GM18909 (cell line): Measurements from ENCODE around the gene ZSCAN16.
A peak's percentile ranks its signal among the peaks of the same experiment; 100 is the strongest.
"Not testable (repeated sequence)": the region's sequence is repeated elsewhere in the genome, so short reads cannot be mapped to it uniquely, and the experiment has no call there.

Experiments
- ATAC-seq: cut with Tn5 transposase; IDR thresholded peaks from one replicate; pipeline ENCODE4 v1.9.1; 2021; ENCODE audit warnings: mild to moderate bottlenecking; ENCODE audit not compliant: unreplicated experiment, poor library complexity

The ZSCAN16 gene

GRCh38 chr6:28124350-28124970, at the start of gene ZSCAN16:
Gene ZSCAN16, plus strand, starts transcription at chr6:28124609. Its CDS starts 835 bp downstream, at chr6:28125444.
- ATAC-seq: peak; percentile 95

DNA sequence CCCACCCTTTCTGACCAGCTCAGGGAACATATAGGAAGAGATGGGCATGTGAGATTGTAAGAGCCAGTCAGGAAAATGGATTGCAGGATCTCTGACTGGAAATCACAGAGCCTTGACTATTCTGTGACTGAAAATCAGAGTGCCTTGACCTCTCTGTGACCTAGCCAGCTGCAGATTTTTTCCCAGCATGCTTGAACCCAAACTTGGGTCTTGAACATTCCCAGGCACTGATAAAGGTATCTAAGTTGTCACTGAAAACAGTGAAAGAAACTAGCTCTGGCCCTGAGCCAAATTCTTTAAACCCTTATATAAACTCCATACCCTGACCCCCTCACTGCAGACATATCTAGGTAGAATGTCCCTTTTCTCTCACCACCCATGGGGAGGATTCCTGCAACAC, 46.4 kb upstream of the ZSCAN16 start:
- ATAC-seq: no peak

GRCh38 chr6:28078836-28079235, 45.6 kb upstream of the ZSCAN16 start:
- ATAC-seq: no peak

- peak; percentile 22 for ATAC-seq
Observed at GRCh38 chr6:28080381-28080630, 44.1 kb upstream of the ZSCAN16 start, which contains the start of gene ZNF165. Gene ZNF165, plus strand, starts transcription at chr6:28080568. Its CDS starts 4,913 bp downstream, at chr6:28085481.

- ATAC-seq: peak; percentile 80
Observed at GRCh38 chr6:28080631-28081485, 43.6 kb upstream of the ZSCAN16 start.

- peak; percentile 46 for ATAC-seq
Observed at GRCh38 chr6:28081486-28081751, 43.0 kb upstream of the ZSCAN16 start.

GRCh38 chr6:28082939-28083338, 41.5 kb upstream of the ZSCAN16 start:
- no peak for ATAC-seq

- no peak for ATAC-seq
Observed at GRCh38 chr6:28089054-28089453, 35.4 kb upstream of the ZSCAN16 start.

- no peak for ATAC-seq
Observed at GRCh38 chr6:28090917-28091586, 33.4 kb upstream of the ZSCAN16 start.

- ATAC-seq: not testable (repeated sequence)
Observed at GRCh38 chr6:28102222-28102621, 22.2 kb upstream of the ZSCAN16 start.

DNA sequence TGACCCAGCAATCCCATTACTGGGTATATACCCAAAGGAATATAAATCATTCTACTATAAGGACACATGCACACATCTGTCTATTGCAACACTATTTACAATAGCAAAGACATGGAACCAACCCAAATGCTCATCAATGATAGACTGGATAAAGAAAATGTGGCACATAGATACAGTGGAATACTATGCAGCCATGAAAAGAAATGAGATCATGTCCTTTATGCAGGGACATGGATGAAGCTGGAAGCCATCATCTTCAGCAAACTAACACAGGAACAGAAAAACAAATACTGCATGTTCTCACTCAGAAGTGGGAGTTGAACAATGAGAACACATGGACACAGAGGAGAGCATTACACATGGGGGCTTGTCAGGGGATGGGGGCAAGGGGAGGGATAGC, 21.7 kb upstream of the ZSCAN16 start:
- ATAC-seq: not testable (repeated sequence)

- ATAC-seq: peak; percentile 99
Observed at GRCh38 chr6:28104392-28105244, 19.8 kb upstream of the ZSCAN16 start.

DNA sequence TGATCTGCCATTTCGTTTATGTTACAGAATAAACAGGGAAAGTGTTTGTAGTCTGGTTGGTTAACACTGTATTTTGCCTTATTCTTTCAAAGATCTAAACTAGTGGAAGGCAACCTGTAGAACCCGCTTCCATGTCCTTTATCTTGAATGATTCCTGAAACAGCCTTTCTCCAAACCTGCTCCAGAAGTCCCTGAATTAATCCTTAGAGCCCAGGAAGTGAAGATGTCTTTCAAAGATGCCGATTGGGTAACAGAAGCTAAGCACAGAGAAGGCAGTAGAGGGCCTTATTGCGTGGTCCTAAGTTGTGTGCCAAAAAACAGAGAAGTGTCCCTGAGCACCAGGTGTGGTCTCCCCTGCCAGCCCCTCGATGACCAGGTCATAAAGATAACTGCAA, 19.2 kb upstream of the ZSCAN16 start:
- ATAC-seq: no peak

GRCh38 chr6:28107506-28107905, 16.9 kb upstream of the ZSCAN16 start:
- ATAC-seq: no peak

DNA sequence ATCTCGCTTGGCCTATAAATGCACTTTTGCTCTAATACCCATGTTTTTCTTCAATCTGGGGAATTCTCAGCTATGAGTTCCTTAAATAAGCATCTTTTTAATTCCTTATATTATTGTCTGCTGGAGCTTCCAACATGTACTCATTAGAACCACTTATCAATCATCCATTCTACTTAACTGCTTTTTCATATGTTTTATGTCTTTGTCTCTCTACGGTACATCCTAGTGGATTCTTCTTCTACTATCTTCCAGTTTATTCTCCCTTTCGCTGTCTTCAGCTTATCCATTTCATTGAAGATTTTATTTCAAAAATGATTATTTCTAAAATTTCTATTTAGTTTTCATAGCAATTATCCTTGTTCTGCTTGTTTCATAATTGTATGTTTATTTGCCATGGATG, 12.4 kb upstream of the ZSCAN16 start:
- ATAC-seq: no peak

GRCh38 chr6:28115799-28116198, 8.6 kb upstream of the ZSCAN16 start:
- ATAC-seq: no peak

GRCh38 chr6:28117386-28118050, 6.9 kb upstream of the ZSCAN16 start:
- no peak for ATAC-seq

DNA sequence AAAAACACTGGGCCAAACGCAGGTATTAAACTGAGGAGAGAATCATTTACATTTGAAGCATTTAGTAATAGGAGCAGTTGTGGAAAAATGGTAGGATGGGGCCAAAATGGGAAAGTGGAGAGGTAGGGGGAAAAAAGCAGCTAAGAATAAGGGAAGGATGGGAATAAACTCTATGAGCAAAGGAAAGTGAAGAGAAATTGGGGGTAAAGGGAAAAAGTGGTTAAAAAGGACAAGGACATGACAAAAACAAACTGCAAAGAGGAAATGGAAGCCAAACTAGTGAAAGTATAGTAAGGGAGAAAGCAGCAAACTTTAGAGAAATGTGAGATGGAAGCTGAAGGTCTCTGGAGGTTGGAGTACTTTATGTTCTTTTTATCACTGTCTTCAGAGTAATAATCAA, 6.2 kb upstream of the ZSCAN16 start:
- ATAC-seq: no peak

DNA sequence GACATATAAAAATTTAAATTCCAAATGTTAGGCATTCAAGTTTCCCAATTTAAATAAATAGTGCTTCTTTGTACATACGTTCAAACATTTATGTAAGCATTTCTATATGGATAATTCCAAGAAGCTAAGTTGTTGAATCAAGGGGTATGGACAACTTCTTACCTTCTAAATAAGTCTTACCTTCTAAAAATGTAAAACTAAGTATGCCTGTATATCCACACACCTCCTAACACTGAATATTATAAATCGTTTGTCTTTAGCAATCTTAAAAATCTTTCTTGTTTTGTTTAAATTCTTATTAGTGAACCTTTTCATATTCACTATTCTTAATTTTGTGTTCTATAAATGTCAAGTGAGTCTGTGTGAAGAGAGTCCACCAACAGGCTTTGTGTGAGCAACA, 2.5 kb upstream of the ZSCAN16 start:
- ATAC-seq: no peak

- ATAC-seq: not testable (repeated sequence)
Observed at GRCh38 chr6:28122283-28122682, 2.1 kb upstream of the ZSCAN16 start.
